Caki2 (cell line): ENCODE data around the gene GATC. TPM values are rescaled to one million over a fixed set of nuclear protein-coding genes. Genes with fewer than 3 reads are reported as not detected.
"Not testable (repeated sequence)": the region's sequence is repeated elsewhere in the genome, so short reads cannot be mapped to it uniquely, and the experiment has no call there.

ENCODE experiments used
- DNase-seq: peaks from one replicate; pipeline ENCODE4 v3.0.0-alpha.2; 2015; ENCODE audit warnings: low read depth
- in situ Hi-C: cut with HindIII; loops from 2 replicates; pipeline ENCODE4 v1.10.0; 2016; ENCODE audit warnings: low sequenced_read_pairs, low pct_unique_long_range_greater_than_20kb, mixed read lengths
- total RNA-seq: library from RNA; depleted of rRNA; stranded (reverse); fragments of >200 nt; shearing (Covaris generic); gene quantifications from 2 replicates; pipeline ENCODE4 v1.2.3, GENCODE V29; 2014; ENCODE audit warnings: low replicate concordance

Gene GATC
- total RNA-seq, 1 experiment from 2014 or later = 24.9 TPM

DNA sequence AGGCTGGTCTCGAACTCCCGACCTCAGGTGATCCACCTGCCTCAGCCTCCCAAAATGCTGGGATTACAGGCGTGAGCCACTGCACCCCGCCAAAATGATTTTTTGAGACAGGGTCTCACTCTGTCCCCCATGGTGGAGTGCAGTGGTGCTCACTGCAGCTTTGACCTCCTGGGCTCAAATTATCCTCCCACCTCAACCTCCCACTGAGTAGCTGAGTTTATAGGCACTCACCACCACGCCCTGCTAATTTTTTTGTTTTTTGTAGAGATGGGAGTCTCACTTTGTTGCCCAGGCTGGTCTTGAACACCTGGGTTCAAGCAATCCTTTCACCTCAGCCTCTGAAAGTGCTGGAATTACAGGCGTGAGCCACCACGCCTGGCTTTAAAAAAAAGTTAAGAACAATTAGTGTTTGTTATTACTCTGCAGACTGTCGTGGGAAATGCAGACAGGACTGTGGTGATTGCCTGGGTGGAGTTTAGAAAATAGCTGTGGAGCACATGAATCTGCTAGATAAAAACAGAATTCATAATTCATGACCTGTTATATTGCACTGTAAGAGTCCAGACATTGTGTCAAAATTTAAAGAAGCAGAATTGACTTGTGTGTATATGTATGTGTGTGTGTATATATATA is 17.5 kb upstream of the GATC start:
- no peak for DNase-seq
- in situ Hi-C loops = no loop called here

DNA sequence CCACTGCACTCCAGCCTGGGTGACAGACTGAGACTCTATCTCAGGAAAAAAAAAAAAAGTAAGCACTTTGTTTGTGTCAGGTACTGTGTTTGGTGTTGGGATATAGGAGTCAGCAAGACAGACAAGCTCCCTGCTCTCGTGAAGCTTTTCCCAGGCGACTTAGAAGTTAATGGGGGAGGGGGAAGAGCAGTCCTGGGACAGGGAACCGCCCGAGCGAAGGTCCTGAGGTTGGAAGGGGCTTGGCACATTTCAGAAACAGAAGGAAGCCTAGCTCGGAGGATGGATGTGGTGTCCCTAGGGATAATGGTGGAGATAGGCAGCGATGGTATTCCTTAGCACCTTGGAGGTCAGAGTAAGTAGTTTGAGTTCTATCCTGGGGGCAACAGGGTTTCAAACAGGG is 16.9 kb upstream of the GATC start:
- no peak for DNase-seq

DNA sequence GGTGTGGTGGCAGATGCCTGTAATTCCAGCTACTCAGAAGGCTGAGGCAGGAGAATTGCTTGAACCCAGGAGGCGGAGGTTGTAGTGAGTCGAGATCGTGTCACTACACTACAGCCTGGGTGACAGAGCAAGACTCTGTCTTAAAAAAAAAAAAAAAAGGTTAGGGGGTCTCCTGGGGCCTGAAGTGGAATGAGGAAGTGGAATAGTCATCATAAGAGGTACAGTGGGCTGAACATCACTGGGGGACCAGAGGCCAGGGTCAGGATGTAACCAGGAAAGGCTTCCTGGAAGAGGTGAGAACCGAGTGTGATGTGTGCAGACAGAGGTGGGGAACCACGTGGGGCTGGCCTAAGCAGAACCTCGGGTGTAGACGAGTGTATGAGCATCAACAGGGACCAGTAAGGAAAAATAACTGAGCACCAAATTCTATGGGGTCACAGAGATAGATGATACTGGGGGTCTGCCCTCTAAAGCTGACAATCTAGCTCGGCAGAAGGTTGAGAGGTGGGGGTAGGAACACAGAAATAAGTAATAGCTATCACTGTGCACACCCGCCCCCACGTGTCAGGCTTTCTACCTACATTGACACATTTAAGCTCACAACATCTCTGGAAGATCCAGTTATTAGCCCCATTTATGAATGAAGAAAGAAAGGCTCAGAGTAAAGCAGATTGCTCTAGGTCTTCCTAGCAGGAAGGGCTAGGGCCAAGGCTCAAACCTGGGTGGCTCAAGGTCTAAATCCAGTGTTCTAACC is 13.3 kb upstream of the GATC start:
- DNase-seq = no peak
- in situ Hi-C loops = no loop called here

More for the DNA sequence above, 16.9 kb upstream of the GATC start:
- in situ Hi-C loops = no loop called here

DNA sequence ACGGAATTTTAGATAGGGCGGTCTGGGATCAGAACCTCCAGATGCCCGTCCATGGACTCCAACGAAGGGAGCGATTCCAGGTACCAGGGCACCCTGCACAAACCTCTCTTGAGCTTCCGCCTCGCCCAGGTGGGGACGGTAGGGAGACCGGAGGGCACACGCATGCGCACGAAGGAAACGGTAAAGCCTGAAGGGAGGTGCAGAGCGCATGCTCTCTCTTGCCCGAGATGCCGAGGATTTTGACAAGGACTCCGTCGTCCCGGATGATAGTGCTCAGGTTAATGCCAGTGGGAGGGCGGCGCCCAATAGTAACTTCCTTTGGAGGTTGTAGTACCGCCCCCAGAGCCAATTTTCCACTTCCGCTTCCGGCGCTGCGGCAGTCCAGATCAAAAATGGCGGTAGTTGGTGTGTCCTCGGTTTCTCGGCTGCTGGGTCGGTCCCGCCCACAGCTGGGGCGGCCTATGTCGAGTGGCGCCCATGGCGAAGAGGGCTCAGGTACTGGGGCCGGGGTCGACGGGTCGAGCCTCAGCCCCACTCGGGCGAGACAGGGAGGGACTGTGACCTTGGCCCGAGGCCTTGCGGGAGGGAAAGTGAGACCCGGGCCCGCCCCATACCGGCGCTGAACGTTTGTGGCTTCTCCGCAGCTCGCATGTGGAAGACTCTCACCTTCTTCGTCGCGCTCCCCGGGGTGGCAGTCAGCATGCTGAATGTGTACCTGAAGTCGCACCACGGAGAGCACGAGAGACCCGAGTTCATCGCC is 8.3 kb upstream of the GATC start, which contains the start of gene COX6A1:
Gene COX6A1, plus strand, starts transcription at position 379 of the 760 bp plus-strand sequence. Its CDS starts 14 bp downstream, at position 393.
- DNase-seq = peak; percentile 96
- in situ Hi-C loops = no loop called here

DNA sequence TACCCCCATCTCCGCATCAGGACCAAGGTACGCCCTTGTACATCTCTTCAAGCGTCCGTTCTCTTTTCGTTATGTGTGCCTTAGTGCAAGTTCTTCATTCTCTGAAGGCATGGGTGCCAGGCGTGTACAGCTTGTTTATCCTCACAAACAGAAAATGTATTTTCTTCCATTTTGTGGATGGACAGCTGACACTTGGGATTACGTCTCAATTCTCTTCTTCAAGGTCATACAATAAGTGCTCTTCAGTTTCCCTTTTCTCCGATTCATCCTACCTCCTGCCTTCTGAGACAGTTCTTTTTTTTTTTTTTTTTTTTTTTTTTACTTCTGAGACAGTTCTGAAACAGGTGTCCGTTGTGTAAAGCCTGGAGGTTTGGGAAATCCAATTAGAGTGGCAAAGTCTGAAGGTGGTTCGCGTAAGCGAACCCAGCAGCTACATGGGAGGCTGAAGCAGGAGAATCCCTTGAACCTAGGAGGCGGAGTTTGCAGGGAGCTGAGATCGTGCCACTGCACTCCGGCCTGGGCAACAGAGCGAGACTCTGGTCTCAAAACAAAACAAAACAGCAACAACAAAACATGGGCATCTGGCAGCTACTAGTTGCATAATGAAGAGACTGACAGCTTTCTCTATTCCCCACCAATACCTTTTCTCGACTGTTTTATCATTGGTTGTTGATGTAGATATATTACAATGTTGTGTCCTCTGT is 7.6 kb upstream of the GATC start:
- peak; percentile 19 for DNase-seq
- in situ Hi-C loops = no loop called here

DNA sequence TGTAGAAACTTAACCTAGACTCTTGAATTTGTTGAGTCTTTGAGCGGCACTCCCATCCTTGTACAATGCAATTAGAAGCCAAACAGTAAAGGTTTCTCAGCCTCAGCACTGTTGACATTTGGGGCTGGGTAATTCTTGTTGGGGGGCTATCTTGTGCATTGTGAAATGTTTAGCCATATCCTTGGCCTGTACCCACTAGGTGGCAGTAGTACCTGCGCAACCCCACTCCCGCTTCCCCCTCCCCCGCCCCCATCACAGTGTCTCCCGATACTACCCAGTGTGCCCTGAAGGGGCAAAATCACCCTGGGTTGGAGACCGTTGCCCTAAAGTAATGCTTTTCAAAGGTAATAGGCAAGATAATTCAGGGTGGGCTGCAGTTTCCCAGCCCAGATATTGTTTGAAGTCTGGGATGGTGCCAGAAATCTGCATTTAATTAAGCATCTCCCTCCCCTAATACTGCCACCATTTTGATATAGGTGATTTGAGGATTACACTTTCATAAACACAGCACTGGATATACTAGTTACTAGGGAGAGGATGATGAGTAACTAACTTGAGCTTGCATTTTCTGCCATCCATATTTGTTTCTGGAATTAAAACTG is 6.5 kb upstream of the GATC start:
- in situ Hi-C loops = no loop called here
- peak; percentile 45 for DNase-seq

DNA sequence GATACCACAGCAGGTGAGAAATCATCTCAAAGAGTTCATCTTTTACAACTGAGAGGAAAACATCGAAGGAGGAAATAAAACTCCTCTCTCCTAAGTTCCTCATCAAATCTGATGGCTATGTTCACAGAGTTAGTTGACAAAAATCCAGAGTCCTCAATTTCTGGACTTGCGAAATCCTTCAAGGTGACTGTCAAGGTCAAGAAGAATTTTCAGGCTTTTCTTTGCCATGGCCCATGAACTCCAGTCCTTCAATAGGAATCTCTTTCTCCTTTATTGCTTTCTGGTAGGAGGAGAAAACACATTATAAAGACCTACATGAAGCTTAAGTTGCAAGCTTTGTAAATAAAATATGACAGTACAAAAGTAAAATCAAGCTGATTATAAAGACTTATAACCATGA is 1.6 kb upstream of the GATC start:
- DNase-seq = no peak
- in situ Hi-C loops = no loop called here

DNA sequence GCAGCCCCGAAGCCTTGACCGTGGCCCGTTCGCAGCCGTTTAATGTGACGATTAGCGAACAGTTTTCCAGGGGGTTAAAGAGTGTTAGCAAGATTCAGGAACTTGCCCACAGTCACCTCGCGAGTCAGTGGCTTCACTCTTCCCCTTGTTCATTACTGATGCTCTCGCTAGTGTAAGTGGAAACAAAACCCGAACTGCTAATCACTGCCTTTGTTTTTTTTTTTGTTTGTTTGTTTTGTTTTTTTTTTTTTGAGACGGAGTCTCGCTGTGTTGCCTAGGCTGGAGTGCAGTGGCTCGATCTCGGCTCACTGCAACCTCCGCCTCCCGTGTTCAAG is 567 bp downstream of the GATC start:
- DNase-seq, in situ Hi-C loops: not testable (repeated sequence)

DNA sequence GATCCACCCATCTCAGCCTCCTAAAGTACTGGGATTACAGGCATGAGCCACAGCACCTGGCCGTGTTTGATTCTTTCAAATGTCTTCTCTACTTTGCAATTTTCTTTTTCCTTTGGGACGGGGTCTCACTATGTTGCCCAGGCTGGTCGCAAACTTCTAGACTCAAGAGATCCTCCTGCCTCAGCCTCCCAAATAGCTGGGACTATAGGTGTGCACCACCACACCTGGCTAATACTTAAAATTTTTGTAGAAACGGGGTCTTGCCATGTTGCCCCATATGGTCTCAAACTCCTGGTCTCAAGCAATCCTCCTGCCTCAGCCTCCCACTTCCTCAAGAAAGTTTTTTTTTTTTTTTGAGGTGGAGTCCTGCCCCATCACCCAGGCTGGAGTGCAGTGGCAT is 1.7 kb downstream of the GATC start:
- DNase-seq = no peak
- in situ Hi-C loops = no loop called here

DNA sequence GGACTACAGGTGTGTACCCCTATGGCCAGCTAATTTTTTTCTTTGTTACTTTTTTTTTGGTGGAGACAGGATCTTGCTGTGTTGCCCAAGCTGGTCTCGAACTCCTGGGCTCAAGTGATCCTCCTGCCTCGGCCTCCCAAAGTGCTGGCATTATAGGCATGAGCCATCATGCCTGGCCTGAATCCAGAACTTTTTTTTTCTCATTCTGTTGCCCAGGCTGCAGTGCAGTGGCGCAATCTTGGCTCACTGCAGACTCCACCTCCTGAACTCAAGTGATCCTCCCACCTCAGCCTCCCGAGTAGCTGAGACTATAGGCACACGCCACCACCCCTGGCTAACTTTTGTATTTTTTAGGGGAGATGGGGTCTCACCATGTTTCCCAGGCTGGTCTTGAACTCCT is 6.3 kb downstream of the GATC start:
- DNase-seq, in situ Hi-C loops: not testable (repeated sequence)

DNA sequence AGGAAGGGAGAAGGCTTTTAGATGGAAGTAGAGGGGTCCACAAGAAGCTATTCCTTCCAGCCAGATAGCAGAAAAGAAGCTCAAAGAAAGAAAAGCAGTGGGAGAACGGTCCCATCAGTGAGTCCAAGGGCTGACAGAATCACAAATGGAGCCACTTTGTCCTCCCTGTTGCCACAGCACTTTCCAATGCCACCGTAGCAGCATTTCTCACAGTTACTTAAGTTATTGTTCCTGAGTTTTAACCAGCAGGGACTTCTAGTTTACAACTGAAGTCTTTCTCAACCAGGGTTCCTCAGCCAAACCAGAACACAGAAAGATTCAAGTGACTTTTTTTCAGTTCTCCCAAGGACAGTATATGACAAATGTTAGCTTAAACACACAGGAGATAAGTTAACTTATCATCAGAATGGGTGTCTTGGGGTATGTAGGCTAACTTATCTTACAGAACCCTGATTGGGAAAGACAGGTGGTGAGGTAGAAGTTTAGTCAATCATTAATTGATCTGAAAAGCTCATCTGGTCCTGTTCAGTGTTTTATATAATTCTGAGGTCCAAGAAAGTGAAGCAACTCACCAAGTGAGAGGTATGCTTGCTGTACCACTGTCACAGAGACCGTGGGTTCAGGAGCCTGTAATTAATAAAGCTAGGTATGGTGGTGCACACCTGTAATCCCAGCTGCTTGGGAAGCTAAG is 7.0 kb downstream of the GATC start:
- in situ Hi-C loops = no loop called here
- no peak for DNase-seq

DNA sequence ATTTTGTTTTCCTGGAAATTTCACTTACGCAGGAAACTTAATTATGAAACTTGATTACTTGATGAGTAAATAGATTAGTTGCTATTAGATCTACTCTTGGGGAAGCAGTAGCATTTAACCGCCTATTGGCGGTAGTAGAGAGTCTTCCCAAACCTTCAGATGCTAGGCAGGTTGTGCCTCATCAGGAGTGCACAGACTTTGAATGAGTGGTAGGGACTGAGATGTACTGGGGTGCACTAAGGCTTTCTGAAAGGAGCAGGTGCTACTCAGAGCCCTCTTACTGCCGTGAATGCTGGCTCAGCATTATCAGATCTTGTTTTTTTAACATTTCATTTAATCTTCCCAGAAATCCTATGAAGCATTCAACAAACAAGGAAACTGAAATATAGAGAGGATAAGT is 7.7 kb downstream of the GATC start:
- DNase-seq = no peak
- in situ Hi-C loops = no loop called here

DNA sequence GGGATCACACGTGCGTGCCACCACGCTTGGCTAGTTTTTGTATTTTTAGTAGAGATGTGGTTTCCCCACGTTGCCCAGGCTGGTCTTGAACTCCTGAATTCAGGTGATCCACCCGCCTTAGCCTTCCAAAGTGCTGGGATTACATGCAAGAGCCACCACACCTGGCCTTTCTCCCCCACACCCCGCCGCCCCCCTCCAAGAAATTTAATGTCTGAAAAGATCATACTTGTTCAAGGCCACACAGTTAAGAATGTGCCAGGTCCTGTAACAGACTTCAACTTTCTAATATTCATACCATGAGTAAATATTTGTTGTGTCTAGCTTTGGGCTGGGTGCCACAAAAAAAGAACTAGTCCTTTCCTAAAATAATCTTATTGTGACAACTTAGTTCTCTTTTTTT is 9.1 kb downstream of the GATC start:
- in situ Hi-C loops = no loop called here
- no peak for DNase-seq

DNA sequence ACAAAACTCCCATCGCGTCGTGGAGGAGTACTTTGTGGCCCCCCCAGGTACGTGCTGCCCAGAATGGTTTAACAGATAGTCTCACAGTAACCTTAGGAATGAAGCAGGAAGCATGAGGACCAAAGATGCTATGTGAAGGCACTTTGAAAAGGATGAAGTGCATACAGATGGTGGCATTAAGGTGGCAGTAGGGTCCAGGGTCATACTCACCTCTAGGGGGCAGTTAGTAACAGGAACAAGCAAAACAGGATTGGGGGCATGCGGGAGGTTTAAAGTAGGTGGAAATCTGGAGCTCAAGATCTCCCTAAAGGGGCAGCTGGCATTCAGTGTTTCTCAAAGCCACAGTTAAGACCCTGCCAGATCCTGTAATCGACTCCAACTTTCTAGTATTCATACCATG is 10.9 kb downstream of the GATC start:
- no peak for DNase-seq
- in situ Hi-C loops = no loop called here

DNA sequence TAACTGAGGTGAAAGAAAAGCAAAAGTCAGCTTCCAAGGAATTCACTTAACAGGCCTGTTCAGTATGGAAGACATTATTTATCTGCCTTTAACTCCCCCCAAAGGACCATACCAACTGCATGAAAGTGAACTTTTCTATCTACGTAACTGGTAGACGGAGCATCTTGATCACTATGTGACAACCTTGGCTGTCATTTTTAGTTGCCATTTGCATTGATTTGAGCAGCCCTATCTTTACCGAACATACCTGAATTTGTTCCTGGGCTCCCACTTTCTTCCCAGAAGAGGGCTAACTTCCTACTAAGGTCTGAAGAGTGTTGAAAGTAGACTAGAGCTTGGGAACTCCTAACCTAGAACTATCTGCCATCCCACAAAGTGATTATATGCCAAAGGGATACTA is 13.9 kb downstream of the GATC start:
- in situ Hi-C loops = no loop called here
- DNase-seq = no peak

DNA sequence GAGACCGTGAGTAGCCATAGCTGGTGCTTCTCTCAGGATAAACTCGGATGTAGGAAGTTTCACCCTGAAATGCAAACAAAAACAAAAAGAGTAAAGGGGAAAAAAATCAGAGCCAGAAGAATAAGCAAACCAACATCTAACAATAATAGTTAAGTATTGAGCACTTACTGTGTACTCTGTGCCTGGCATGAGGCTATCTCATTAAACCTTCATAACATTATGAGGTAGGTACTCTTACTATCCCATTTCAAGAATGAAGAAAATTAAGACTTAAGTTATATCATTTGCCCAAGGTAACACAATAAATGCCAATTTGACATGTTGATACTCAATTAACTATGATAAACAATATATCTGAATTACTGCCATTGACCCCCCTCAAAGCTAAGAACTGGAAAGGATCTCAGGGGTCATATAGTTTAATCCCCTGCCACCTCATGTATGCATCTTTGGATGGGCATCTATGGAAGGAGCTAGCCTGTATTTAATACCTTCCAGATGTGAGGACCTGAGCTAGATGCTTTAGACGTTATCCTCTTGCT is 15.9 kb downstream of the GATC start:
- DNase-seq = no peak
- in situ Hi-C loops = no loop called here

DNA sequence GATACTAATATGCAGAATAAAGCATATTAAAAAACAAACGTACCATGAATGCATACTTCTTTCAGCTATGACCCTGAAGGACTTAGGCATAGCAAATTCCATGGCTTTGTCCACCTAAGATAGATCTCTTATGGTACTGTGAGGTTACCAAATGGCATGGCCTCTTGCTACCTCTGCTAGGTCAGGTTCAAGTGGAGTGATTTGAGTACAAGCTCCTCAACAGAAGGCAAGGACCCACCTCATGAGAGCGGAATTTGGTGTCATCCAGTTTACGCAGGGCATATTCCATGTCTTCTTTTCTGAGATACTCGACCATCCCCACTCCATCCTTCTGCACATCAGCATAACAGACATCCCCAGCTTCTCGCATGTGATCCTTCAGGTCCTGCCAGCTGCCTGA is 17.5 kb downstream of the GATC start:
- in situ Hi-C loops = no loop called here
- no peak for DNase-seq

DNA sequence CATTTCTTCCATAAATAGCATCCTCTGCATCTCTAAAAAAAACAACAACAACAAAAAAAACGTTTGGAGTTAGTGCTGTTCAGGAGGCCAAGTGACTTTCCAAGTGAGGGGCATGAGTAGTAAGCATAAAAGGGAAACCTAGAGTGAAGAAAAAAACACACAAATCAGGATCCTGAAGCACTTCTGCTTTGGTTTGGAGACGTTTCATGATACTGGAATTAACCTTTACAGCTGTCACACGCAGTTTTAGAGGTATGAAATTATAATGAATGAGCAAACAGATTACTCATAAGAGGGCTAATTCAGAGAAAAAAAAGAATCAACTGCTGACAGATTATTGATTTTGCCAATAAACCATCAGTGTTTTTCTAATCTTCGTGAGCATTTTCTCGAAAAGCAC is 19.5 kb downstream of the GATC start:
- no peak for DNase-seq
- in situ Hi-C loops = no loop called here
